RPMI7951 (cell line): Measurements from ENCODE around the gene LRCH1. TPM values are rescaled to one million over a fixed set of nuclear protein-coding genes. Genes with fewer than 3 reads are reported as not detected.
"Not testable (repeated sequence)": the region's sequence is repeated elsewhere in the genome, so short reads cannot be mapped to it uniquely, and the experiment has no call there.

Experiments used
- DNase-seq: peaks from one replicate; pipeline ENCODE4 v3.0.0-alpha.2; 2012; ENCODE audit warnings: low read depth
- total RNA-seq: library from RNA; depleted of rRNA; stranded (reverse); fragments of >200 nt; shearing (Covaris generic); gene quantifications from 2 replicates; pipeline ENCODE4 v1.2.3, GENCODE V29; 2014

The LRCH1 gene
- total RNA-seq, 1 experiment from 2014 or later: 5.8 TPM

- no peak for DNase-seq
These were observed 199.1 kb downstream of the LRCH1 start for GRCh38 chr13:46751811-46752635.

DNA sequence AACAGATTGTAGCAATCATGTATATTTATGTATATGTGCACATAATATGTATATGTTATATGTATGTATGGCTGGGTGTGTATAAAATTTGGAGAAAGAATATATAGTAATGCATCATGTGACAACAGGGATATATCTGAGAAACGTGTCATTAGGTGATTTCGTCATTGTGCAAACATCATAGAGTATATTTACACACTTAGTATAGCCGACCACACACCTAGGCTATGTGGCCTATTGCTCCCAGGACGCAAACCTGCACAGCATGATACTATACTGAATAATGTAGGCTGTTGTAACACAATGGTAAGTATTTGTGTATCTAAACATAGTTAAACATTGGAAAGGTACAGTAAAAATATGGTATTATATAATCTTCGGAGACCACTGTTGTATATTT is 200.2 kb downstream of the LRCH1 start:
- DNase-seq: no peak

DNA sequence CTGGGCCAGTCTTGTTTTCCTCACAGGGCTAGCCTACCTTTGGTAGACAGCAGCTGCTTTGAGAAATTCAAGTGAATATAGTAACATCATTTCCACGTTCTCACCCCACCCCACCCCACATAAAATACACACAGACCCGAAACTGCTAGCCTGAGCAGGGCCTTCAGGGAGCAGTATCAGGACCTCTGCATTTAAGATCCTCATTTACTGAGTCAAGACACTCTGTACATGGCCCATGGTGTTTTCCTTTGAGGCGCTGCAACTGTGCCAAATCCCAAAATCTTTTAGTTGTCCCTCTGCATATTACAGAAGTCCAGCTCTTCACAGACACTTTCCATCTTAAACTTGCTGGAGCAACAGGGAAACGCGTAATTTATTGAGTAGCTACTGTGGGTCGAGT is 200.9 kb downstream of the LRCH1 start:
- no peak for DNase-seq

DNA sequence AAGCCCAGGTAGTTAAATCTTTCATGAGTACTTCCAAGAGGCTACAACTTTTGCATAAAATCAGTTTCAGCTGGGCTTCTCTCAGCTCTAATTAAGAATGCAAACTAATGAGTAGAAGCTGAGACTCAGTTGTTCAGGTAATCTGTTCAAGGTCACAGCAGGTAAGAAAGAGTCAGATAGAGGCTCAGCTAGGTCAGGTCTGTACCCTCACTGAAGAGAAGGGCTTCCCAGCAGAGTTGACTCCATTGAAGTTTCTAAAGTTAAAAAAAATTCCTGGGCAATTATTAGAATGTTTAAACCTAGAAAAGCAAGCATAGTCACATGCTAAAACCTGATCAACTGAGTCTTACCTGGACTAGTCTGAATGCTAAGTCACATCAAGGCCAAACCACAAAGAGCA is 201.8 kb downstream of the LRCH1 start:
- no peak for DNase-seq

- DNase-seq: not testable (repeated sequence)
These were observed 202.5 kb downstream of the LRCH1 start for GRCh38 chr13:46755508-46755907.

DNA sequence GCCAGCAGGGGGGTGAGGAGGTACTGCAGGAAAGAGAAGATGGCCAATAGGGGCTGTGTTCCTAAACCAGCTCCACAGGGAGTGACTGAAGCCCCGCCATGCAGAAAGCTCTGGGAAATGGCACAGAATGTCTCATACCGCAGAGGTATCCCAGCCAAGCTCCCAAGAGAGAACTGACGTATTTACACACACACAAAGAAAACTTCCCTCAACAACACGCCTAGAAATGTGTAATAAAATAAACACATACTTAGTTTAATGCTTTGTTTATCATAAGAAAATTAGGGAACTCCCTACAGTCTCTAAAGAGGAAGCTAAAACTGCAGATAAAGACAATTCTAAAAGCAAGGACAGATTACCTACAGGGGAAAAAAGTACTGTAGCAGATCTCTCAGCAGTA is 204.0 kb downstream of the LRCH1 start:
- DNase-seq: no peak

DNA sequence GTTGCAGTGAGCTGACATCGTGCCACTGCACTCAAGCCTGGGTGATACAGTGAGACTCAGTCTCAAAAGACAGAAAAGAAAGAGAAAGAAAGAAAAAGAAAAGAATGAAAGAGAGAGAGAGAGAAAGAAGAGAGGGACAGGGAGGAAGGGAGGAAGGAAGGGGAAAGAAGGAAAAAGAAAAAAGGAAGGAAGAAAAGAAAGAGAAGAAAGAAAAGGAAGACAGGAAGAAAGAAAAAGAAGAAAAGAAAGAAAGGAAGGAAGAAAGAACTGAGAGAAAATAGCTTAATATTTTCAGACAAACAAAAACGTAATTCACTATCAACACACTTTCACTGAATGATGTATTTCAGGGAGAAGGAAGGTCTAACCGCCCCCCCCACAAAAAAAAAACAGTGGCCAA is 204.7 kb downstream of the LRCH1 start:
- DNase-seq: no peak

GRCh38 chr13:46759846-46760245 is 206.9 kb downstream of the LRCH1 start:
- DNase-seq: no peak

- no peak for DNase-seq
These were observed 208.2 kb downstream of the LRCH1 start for GRCh38 chr13:46761174-46761573.

- no peak for DNase-seq
These were observed 208.9 kb downstream of the LRCH1 start for GRCh38 chr13:46761866-46762265.

DNA sequence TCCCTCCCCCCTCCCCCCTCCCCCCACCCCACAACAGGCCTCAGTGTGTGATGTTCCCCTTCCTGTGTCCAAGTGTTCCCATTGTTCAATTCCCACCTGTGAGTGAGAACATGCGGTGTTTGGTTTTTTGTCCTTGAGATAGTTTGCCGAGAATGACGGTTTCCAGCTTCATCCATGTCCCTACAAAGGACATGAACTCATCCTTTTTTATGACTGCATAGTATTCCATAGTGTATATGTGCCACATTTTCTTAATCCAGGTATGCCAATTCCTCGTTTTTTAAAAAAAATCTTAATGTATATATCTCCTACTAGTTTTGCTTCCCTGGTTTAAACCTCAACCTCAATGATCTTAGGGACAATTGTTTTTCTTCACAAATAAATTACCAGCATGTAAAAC is 217.0 kb downstream of the LRCH1 start:
- not testable (repeated sequence) for DNase-seq

GRCh38 chr13:46771693-46772092 is 218.7 kb downstream of the LRCH1 start:
- no peak for DNase-seq

DNA sequence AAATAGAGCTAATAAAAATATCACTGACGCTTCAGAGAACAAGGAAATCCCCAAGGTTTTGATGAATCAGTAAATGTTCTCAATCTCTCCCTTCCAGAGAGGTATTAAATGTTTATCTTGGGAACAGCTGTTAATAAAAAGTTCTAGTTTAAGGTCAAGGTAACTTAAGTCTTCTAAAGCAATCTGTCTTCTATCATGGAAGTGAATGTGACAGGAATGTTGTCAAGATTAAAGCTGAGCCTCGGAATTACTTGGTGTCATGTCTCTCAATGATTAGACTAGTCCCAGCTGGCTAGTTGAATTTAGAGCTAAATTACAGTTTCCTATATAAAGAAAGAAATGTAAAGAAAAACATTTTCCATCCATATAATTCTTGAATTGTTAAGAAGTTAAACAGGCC is 220.6 kb downstream of the LRCH1 start:
- no peak for DNase-seq

- no peak for DNase-seq
These were observed 222.6 kb downstream of the LRCH1 start for GRCh38 chr13:46775385-46776107.

- DNase-seq: no peak
These were observed 225.1 kb downstream of the LRCH1 start for GRCh38 chr13:46778095-46778494.

- no peak for DNase-seq
These were observed 225.9 kb downstream of the LRCH1 start for GRCh38 chr13:46778890-46779289.

- DNase-seq: no peak
These were observed 229.1 kb downstream of the LRCH1 start for GRCh38 chr13:46782066-46782465.

DNA sequence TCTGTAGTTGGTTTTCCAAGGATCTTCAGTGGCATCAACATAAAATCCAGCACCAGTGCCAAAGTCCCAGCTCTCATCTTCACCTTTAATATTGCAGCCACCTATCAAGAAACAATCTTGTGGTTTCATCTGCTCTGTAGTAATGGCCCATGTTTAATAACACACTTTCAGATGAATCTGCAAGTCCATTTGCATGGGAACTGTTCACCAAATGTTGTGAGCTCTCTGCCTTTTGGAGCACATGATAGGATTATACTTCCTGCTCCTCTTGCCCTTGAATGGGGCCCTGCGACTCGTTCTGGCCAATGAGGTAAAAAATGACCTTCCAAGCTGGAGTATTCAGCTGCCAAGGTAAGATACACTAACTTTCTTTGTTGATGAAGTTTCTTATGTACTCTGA is 229.7 kb downstream of the LRCH1 start:
- DNase-seq: no peak

DNA sequence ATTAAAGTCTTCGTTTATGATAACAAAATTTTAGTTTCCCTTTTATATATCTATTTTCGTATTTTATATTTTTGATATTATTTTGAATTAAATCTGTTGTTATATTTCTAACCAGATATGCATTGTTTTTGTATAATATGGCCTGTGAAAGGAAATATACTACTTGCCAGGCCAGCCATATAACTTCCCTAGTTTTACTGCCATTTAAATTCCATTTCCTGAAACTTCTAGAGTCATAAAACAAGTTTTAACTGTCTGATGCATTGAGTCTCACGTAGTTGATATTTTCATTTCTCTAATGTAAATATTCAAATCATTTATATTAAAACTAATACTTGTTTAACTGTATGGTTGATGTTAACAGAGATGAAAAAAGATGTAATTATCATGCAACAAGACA is 230.5 kb downstream of the LRCH1 start:
- DNase-seq: no peak

DNA sequence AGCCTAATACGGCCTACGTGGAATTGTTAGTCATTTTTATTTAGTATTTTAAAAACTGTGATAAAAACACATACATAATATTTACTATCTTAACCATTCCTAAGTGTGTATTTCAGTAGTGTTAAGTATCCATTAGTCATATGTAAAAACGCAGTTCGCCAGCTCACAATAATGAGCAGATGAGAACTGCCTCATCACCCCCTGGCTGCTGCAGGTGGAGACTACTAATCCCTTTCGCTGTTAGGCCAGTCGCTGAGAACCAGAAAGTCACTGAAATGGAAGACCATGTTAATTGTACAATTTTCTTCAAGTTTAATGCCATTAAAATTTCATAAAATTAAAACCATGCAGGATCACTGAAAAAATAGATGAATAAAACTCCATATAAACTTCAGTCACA is 242.4 kb downstream of the LRCH1 start:
- DNase-seq: no peak

DNA sequence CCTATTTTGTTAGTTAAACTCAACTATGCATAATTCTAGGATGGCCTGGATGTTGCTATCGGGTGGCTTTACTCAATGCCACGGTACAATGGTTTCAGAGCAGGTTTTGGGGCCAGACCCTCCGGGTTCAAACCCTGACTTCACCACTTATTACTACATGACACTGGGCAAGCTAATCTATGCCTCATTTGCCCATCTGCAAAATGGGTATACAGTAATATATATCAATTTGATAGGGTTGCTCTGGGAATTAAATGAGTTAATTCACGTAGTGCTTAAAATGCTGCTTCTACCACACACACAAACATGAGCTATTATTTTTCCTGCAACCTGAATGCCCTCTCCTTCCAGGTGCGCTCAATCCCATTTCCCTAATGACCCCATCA is 243.2 kb downstream of the LRCH1 start:
- DNase-seq: no peak

DNA sequence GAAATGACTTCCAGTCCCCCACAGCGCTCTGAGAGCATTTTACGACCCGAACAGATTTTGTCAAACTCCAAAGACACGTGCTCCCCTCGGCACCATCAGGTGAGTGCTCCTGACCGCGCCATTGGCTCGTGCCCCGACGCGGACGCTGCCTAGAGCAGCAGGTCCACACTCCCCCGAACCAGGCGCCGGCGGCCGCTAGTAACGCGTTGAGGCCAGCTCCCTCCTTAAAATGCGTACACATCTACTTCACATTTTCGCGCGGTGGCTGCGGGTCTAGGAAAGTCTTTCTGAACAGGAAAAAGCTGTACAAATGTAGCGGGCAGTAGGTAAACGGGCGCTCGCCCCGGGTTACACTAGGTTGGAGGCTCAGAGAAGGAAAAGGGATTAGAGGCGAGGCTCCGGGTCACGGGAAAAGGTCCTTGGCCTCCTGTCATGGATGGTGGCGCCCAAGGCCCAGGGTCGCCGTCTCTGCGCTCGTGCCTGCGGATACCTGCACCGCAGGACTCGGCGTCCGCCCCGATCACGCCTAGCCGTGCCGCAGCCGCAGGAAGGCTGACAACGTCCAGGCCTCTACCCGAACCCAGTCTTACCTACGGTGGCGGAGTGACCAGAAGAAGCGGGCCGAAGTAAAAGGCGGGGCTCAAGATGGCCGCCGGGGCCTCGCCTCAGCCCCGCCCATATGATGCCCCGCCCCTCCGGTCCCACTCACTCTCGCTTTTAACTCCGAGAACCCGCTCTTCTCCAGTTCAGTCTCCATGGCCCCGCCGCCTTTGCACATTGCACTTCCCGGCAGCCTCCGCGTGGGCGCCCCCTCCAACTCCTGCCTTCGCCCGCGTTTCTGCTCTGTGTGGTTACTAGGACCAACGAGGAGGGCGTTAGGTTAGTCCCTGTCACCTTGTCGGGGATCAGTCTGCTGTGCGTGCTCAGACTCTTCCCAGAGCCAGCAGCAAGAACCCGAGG is 243.8 kb downstream of the LRCH1 start, which contains the start of gene ESD:
TSS of gene ESD (minus strand) at position 647 of the 960 bp plus-strand sequence. CDS start 5,748 bp downstream, outside the sequence.
- DNase-seq: peak; percentile 88
